Measurements from ENCODE around the gene PI4K2A. TPM values are rescaled to one million over a fixed set of nuclear protein-coding genes. Genes with fewer than 3 reads are reported as not detected.
A peak's percentile ranks its signal among the peaks of the same experiment; 100 is the strongest.
"Not testable (repeated sequence)": the region's sequence is repeated elsewhere in the genome, so short reads cannot be mapped to it uniquely, and the experiment has no call there.

PI4K2A gene
- total RNA-seq, 1 experiment from 2014 or later = 23.5 TPM

DNA sequence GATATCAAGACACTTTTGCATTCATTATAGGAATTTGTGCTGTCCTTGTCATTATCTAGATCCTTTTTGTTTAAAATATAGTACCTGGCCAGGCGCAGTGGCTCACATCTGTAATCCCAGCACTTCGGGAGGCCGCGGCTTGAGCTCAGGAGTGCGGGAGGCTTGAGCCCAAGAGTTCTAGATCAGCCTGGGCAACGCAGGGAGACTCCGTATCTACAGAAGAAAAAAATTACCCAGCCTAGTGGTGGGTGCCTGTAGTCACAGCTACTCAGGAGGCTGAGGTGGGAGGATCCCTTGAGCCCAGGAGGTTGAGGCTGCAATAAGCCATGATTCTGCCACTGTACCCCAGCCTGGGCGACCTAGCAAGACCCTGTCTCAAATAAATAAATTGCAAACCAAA lies 6.5 kb upstream of the PI4K2A start:
- Mint-ChIP-seq H3K4me1 (ENCODE audit: insufficient read depth, unreplicated experiment) (peaks cover 4% of the 10 kb centered on the region), H3K27ac (ENCODE audit: low read depth, unreplicated experiment) (peak overlapping the region; percentile 93), H3K36me3 (ENCODE audit: insufficient read depth, unreplicated experiment) (no peaks in the 10 kb centered on the region), H3K4me3 (ENCODE audit: unreplicated experiment) (peak overlapping the region; percentile 84), H3K9me3 (ENCODE audit: unreplicated experiment) (no peaks in the 10 kb centered on the region), H3K27me3 (ENCODE audit: insufficient read depth, unreplicated experiment) (no peaks in the 10 kb centered on the region)
- DNase-seq (ENCODE audit: unreplicated experiment) = peak; percentile 29
- POLR2A ChIA-PET = interaction anchor here (0.6 to 1.6 kb wide), 8 partner anchors 13 to 878 kb away, joined by 3 to 5 read pairs (median 3); no protein-coding TSS in a partner anchor
- TF ChIP-seq, protein P1, sequence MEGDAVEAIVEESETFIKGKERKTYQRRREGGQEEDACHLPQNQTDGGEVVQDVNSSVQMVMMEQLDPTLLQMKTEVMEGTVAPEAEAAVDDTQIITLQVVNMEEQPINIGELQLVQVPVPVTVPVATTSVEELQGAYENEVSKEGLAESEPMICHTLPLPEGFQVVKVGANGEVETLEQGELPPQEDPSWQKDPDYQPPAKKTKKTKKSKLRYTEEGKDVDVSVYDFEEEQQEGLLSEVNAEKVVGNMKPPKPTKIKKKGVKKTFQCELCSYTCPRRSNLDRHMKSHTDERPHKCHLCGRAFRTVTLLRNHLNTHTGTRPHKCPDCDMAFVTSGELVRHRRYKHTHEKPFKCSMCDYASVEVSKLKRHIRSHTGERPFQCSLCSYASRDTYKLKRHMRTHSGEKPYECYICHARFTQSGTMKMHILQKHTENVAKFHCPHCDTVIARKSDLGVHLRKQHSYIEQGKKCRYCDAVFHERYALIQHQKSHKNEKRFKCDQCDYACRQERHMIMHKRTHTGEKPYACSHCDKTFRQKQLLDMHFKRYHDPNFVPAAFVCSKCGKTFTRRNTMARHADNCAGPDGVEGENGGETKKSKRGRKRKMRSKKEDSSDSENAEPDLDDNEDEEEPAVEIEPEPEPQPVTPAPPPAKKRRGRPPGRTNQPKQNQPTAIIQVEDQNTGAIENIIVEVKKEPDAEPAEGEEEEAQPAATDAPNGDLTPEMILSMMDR (IDR thresholded peaks at IDR 0.05; ENCODE audit: unreplicated experiment) = peak; percentile 18
- CTCF ChIA-PET = no interaction called here
- BruUV-seq (replicated peaks) = no TSS peak
- intact Hi-C loops (cut with micrococcal nuclease) = no loop called here

GRCh38 chr10:97635577-97635976 lies 4.9 kb upstream of the PI4K2A start:
- no peak for DNase-seq (ENCODE audit: unreplicated experiment)
- no peaks in the 10 kb centered on the region for H3K9me3 Mint-ChIP-seq (ENCODE audit: unreplicated experiment)
- no TSS peak for BruUV-seq (replicated peaks)
- peaks cover 4% of the 10 kb centered on the region for H3K4me1 Mint-ChIP-seq (ENCODE audit: insufficient read depth, unreplicated experiment)
- H3K27ac Mint-ChIP-seq (ENCODE audit: low read depth, unreplicated experiment) = no peak overlapping the region
- H3K27me3 Mint-ChIP-seq (ENCODE audit: insufficient read depth, unreplicated experiment) = no peaks in the 10 kb centered on the region
- intact Hi-C loops (cut with micrococcal nuclease) = no loop called here
- POLR2A ChIA-PET = interaction anchor here (0.7 kb wide), 1 partner anchor 28 kb away, joined by 3 read pairs; no protein-coding TSS in a partner anchor
- no peaks in the 10 kb centered on the region for H3K36me3 Mint-ChIP-seq (ENCODE audit: insufficient read depth, unreplicated experiment)
- CTCF ChIA-PET = interaction anchor here (1.0 kb wide), 1 partner anchor 9 kb away, joined by 3 read pairs; no protein-coding TSS in a partner anchor
- H3K4me3 Mint-ChIP-seq (ENCODE audit: unreplicated experiment) = no peak overlapping the region
- TF ChIP-seq, protein P1 (IDR thresholded peaks at IDR 0.05; ENCODE audit: unreplicated experiment) = no peak

GRCh38 chr10:97639090-97639489 lies 1.4 kb upstream of the PI4K2A start:
- POLR2A ChIA-PET = interaction anchor here (0.7 to 2.1 kb wide), 7 partner anchors 10 to 48 kb away, joined by 3 to 10 read pairs (median 5); partner anchors contain the start of gene AVPI1
- intact Hi-C loops (cut with micrococcal nuclease); H3K27me3 Mint-ChIP-seq (ENCODE audit: insufficient read depth, unreplicated experiment); H3K9me3 Mint-ChIP-seq (ENCODE audit: unreplicated experiment); H3K4me3 Mint-ChIP-seq (ENCODE audit: unreplicated experiment); CTCF ChIA-PET; H3K36me3 Mint-ChIP-seq (ENCODE audit: insufficient read depth, unreplicated experiment); DNase-seq (ENCODE audit: unreplicated experiment); H3K27ac Mint-ChIP-seq (ENCODE audit: low read depth, unreplicated experiment); BruUV-seq (replicated peaks): not testable (repeated sequence)
- H3K4me1 Mint-ChIP-seq (ENCODE audit: insufficient read depth, unreplicated experiment) = peaks cover 15% of the 10 kb centered on the region

GRCh38 chr10:97640868-97641811 lies 669 bp downstream of the PI4K2A start:
- Mint-ChIP-seq H3K27me3 (ENCODE audit: insufficient read depth, unreplicated experiment) (no peaks in the 10 kb centered on the region), H3K4me1 (ENCODE audit: insufficient read depth, unreplicated experiment) (peaks cover 15% of the 10 kb centered on the region), H3K9me3 (ENCODE audit: unreplicated experiment) (no peaks in the 10 kb centered on the region), H3K27ac (ENCODE audit: low read depth, unreplicated experiment) (peak overlapping the region; percentile 10), H3K36me3 (ENCODE audit: insufficient read depth, unreplicated experiment) (peaks cover 23% of the 10 kb centered on the region), H3K4me3 (ENCODE audit: unreplicated experiment) (peak overlapping the region; percentile 87)
- POLR2A ChIA-PET = interaction anchor here (0.5 to 3.9 kb wide), 48 partner anchors 9 to 308 kb away, joined by 3 to 57 read pairs (median 4); partner anchors contain the start of genes ANKRD2, AVPI1, MARVELD1 and UBTD1
- CTCF ChIA-PET = interaction anchor here (0.6 to 1.6 kb wide), 4 partner anchors 10 to 177 kb away, joined by 3 to 5 read pairs (median 4); no protein-coding TSS in a partner anchor
- TSS peak; percentile 57 for BruUV-seq (replicated peaks)
- peak; percentile 34 for DNase-seq (ENCODE audit: unreplicated experiment)
- TF ChIP-seq, protein P1 (IDR thresholded peaks at IDR 0.05; ENCODE audit: unreplicated experiment) = no peak
- intact Hi-C loops (cut with micrococcal nuclease) = loop anchor here (5.0 kb wide), 1 partner anchor 46 kb away; the partner anchor contains the start of gene AVPI1

DNA sequence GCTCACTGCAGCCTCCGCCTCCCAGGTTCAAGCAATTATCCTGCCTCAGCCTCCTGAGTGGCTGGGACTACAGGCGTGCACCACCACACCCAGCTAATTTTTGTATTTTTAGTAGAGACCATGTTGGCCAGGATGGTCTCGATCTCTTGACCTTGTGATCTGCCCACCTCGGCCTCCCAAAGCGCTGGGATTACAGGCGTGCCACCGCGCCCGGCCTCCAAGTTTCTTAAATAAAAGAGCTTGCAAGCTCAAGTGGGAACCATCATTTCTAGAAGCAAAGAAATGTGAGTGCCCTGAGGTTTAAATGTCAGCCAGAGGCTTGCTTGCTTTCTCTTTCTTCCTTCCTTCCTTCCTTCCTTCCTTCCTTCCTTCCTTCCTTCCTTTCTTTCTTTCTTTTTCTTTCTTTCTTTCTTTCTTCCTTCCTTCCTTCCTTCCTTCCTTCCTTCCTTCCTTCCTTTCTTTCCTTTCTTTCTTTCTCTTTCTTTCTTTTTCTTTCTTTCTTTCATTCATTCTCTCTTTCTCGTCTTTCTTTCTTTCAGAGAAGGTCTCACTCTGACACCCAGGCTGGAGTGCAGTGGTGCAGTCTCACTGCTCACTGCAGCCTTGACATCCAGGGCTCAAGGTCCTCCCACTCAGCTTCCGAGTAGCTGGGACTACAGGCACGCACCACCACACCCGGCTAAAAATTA lies 2.1 kb downstream of the PI4K2A start:
- not testable (repeated sequence) for BruUV-seq (replicated peaks); H3K9me3 Mint-ChIP-seq (ENCODE audit: unreplicated experiment); H3K27me3 Mint-ChIP-seq (ENCODE audit: insufficient read depth, unreplicated experiment); DNase-seq (ENCODE audit: unreplicated experiment)
- H3K36me3 Mint-ChIP-seq (ENCODE audit: insufficient read depth, unreplicated experiment) = peaks cover 34% of the 10 kb centered on the region
- CTCF ChIA-PET = interaction anchor here (0.5 to 1.6 kb wide), 8 partner anchors 18 to 75 kb away, joined by 3 to 5 read pairs (median 3); no protein-coding TSS in a partner anchor
- H3K27ac Mint-ChIP-seq (ENCODE audit: low read depth, unreplicated experiment) = peak overlapping the region; percentile 71
- peaks cover 20% of the 10 kb centered on the region for H3K4me1 Mint-ChIP-seq (ENCODE audit: insufficient read depth, unreplicated experiment)
- H3K4me3 Mint-ChIP-seq (ENCODE audit: unreplicated experiment) = peak overlapping the region; percentile 87
- POLR2A ChIA-PET = interaction anchor here (0.7 to 3.9 kb wide), 15 partner anchors 7 to 195 kb away, joined by 3 to 57 read pairs (median 9); partner anchors contain the start of genes ANKRD2, AVPI1, MARVELD1 and UBTD1
- intact Hi-C loops (cut with micrococcal nuclease) = loop anchor here (5.0 kb wide), 1 partner anchor 45 kb away; the partner anchor contains the start of gene AVPI1

Data from MCF 10A (cell line).